OCI-LY7 (cell line): ENCODE results near the gene KRTAP25-1. TPM values are rescaled to one million over a fixed set of nuclear protein-coding genes. Genes with fewer than 3 reads are reported as not detected.

Source experiments
- BruUV-seq: library from RNA; stranded (reverse); fragments of 400-500 nt; replicated peaks from 2 replicates; lab custom pipeline; 2021; lab: Mats Ljungman, UMichigan
- CTCF ChIA-PET: fragments of 300-600 bp; sonication (Branson Sonifier 250); formaldehyde crosslinking; loops from one replicate; lab custom pipeline; 2022; ENCODE audit warnings: antibody characterized with exemption; ENCODE audit not compliant: unreplicated experiment; lab: Charles Lee
- POLR2A ChIA-PET: fragments of 300-600 bp; sonication (Branson Sonifier 250); formaldehyde crosslinking; loops from one replicate; lab custom pipeline; 2022; ENCODE audit warnings: antibody characterized with exemption; lab: Charles Lee
- DNase-seq: peaks from one replicate; pipeline ENCODE4 v3.0.0-alpha.2; 2015; ENCODE audit warnings: low spot score
- H2AFZ ChIP-seq: fragments of 200-600 bp; sonication (generic), shearing (Covaris generic); 2 replicates; pipeline ENCODE4 v1.6.1; 2014; ENCODE audit warnings: mild to moderate bottlenecking, antibody characterized with exemption, low read length, moderate library complexity
- H3K27ac ChIP-seq: fragments of 200-600 bp; sonication (generic); 2 replicates; pipeline ENCODE4 v1.5.1; 2014; ENCODE audit warnings: mixed run types, low read depth, mild to moderate bottlenecking, moderate library complexity, low read length, inconsistent platforms; ENCODE audit not compliant: poor library complexity, severe bottlenecking
- H3K36me3 ChIP-seq: fragments of 200-600 bp; sonication (generic); 2 replicates; pipeline ENCODE4 v1.6.1; 2014; ENCODE audit warnings: mild to moderate bottlenecking, antibody characterized with exemption, low read length, moderate library complexity, mixed read lengths; ENCODE audit not compliant: insufficient read depth
- H3K4me1 ChIP-seq: fragments of 200-600 bp; sonication (generic); 2 replicates; pipeline ENCODE4 v1.5.1; 2014; ENCODE audit warnings: mild to moderate bottlenecking, low read length; ENCODE audit not compliant: insufficient read depth, poor library complexity, severe bottlenecking
- H3K4me2 ChIP-seq: fragments of 200-600 bp; sonication (generic); 2 replicates; pipeline ENCODE4 v1.6.1; 2014; ENCODE audit warnings: mild to moderate bottlenecking, low read length
- H3K4me3 ChIP-seq: fragments of 200-600 bp; sonication (generic); 2 replicates; pipeline ENCODE4 v1.5.1; 2014; ENCODE audit warnings: mild to moderate bottlenecking, low read depth, low read length; ENCODE audit not compliant: poor library complexity, severe bottlenecking
- H3K79me2 ChIP-seq: fragments of 200-600 bp; sonication (generic); 2 replicates; pipeline ENCODE4 v1.6.1; 2016; ENCODE audit warnings: low read depth, mild to moderate bottlenecking, low read length, moderate library complexity, mixed read lengths; ENCODE audit not compliant: insufficient read depth
- H3K9me2 ChIP-seq: fragments of 200-600 bp; sonication (generic); 2 replicates; pipeline ENCODE4 v1.6.1; 2016; ENCODE audit warnings: mild to moderate bottlenecking, low read length, mixed read lengths; ENCODE audit not compliant: insufficient read depth
- H3K9me3 ChIP-seq: fragments of 200-600 bp; sonication (generic); 2 replicates; pipeline ENCODE4 v1.6.1; 2014; ENCODE audit warnings: mild to moderate bottlenecking, mixed run types, low read length, mixed read lengths
- H4K20me1 ChIP-seq: fragments of 200-600 bp; sonication (generic); 2 replicates; pipeline ENCODE4 v1.6.1; 2014; ENCODE audit warnings: mild to moderate bottlenecking, antibody characterized with exemption, low read length, moderate library complexity, mixed read lengths; ENCODE audit not compliant: insufficient read depth
- EZH2phosphoT487 ChIP-seq: fragments of 200-600 bp; sonication (generic); IDR thresholded peaks from 2 replicates; pipeline ENCODE4 v1.6.1; 2018; ENCODE audit warnings: low read depth, borderline replicate concordance, mild to moderate bottlenecking, mixed run types, antibody characterized with exemption, low read length, moderate library complexity, mixed read lengths
- intact Hi-C: fragments of 100-400 bp; cut with micrococcal nuclease; formaldehyde crosslinking; loops from one replicate; pipeline ENCODE4 v1.10.0; 2022; ENCODE audit not compliant: unreplicated experiment
- total RNA-seq, 2 experiments: library from RNA; depleted of rRNA in 1 of 2; stranded (reverse); fragments of >200 nt in 1 of 2; shearing (Covaris generic) in 1 of 2; gene quantifications; 2 replicates each; pipeline ENCODE4 v1.2.3, GENCODE V29; 2014 to 2022
- TF ChIP-seq, protein P1 (sequence below): fragments of 200-600 bp; sonication (generic); conservative IDR thresholded peaks from 2 replicates; pipeline ENCODE4 v1.5.1; 2014; ENCODE audit warnings: mild to moderate bottlenecking, antibody characterized with exemption, low read length, moderate library complexity, mixed read lengths

KRTAP25-1 gene
- total RNA-seq, 2 experiments from 2014 or later = not detected

DNA sequence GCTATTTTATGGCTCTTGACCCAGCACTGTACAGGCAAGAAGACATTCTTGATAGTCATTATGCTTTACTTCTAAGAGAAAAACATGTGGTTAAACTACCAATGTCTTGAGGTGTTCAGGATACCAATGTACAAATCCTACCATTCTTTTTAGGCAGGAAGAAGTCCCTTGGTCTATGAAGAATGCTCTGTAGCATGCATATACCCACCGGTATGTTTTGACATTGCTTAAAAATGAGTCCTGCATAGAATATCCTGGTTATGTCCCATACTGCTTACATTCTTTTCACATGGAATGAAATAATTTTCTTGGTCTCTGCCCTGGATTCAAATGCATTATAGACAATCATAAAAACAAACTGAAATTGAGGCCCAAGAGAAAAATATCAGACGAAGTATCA, 43.4 kb upstream of the KRTAP25-1 start:
- no TSS peak for BruUV-seq
- ChIA-PET POLR2A (no interaction called here), CTCF (no interaction called here)

DNA sequence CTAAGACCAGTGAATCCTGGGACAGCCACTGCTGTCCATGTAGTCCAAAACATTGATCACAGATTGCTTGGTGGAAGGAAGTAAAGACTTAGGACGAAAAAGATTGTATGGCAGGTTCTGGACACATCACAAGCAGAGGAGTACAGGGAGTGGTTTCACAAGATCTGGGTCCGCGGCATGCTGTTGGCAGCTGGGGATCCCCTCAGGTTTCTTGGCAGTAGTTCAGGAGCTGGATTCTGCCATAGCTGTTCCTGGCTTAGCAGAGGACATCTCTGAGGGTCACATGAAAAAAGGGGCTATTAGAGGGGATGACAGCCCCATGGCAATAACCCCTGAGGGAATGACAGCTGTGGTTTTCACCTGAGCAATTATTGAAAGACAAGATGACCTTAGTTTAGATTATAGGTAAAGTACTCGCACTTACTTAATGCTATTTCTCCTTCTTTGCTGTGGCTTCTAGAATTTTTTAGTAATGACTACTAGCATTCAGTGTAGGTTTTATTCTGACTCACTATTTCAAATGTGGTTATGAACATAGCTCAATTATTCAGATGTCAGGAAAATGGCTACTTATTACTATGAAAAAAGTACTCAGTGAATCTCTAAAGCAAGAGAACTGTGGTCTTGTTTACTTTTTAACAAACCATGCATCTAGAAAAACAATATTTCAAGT, 40.0 kb upstream of the KRTAP25-1 start:
- Histone ChIP-seq H3K4me2 (no peak overlapping the region), H3K79me2 (no peaks in the 10 kb centered on the region), H3K4me3 (no peak overlapping the region), H3K4me1 (no peaks in the 10 kb centered on the region), H3K36me3 (no peaks in the 10 kb centered on the region), H3K27ac (no peak overlapping the region), H4K20me1 (no peaks in the 10 kb centered on the region), H3K9me3 (no peaks in the 10 kb centered on the region), H2AFZ (no peak overlapping the region), H3K9me2 (no peaks in the 10 kb centered on the region)
- no TSS peak for BruUV-seq
- ChIA-PET CTCF (no interaction called here), POLR2A (interaction anchor here (0.5 to 1.2 kb wide), 4 partner anchors 11 to 119 kb away, joined by 3 to 4 read pairs (median 4); no protein-coding TSS in a partner anchor)
- TF ChIP-seq, protein P1, sequence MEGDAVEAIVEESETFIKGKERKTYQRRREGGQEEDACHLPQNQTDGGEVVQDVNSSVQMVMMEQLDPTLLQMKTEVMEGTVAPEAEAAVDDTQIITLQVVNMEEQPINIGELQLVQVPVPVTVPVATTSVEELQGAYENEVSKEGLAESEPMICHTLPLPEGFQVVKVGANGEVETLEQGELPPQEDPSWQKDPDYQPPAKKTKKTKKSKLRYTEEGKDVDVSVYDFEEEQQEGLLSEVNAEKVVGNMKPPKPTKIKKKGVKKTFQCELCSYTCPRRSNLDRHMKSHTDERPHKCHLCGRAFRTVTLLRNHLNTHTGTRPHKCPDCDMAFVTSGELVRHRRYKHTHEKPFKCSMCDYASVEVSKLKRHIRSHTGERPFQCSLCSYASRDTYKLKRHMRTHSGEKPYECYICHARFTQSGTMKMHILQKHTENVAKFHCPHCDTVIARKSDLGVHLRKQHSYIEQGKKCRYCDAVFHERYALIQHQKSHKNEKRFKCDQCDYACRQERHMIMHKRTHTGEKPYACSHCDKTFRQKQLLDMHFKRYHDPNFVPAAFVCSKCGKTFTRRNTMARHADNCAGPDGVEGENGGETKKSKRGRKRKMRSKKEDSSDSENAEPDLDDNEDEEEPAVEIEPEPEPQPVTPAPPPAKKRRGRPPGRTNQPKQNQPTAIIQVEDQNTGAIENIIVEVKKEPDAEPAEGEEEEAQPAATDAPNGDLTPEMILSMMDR = no peak
- no peak for TF ChIP-seq EZH2phosphoT487
- no peak for DNase-seq
- intact Hi-C loops = no loop called here

More for the DNA sequence above, 43.4 kb upstream of the KRTAP25-1 start:
- Histone ChIP-seq H3K9me3 (no peaks in the 10 kb centered on the region), H2AFZ (no peak overlapping the region), H3K36me3 (no peaks in the 10 kb centered on the region), H4K20me1 (no peaks in the 10 kb centered on the region), H3K79me2 (no peaks in the 10 kb centered on the region), H3K9me2 (no peaks in the 10 kb centered on the region), H3K4me2 (no peak overlapping the region), H3K27ac (no peak overlapping the region), H3K4me1 (no peaks in the 10 kb centered on the region), H3K4me3 (no peak overlapping the region)
- intact Hi-C loops = no loop called here
- no peak for DNase-seq
- TF ChIP-seq, protein P1 = no peak
- no peak for TF ChIP-seq EZH2phosphoT487

DNA sequence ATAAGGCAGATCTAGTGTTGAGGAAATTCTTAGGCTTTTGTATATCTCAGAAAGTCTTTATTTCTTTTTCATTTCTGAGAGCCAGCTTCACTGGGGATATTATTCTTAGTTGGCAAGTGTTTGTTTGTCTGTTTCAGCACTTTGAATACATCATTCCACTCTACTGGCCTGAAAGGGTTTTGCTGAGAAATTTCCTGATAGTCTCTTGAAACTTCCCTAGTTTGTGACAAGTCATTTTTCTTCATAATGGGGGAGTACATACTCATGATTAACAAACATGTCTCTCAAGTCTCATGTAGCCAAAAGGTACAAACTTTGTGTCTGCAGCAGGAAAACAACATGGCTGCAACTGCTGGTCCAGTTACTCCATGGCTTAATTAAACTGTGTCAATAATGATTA, 37.1 kb upstream of the KRTAP25-1 start:
- ChIA-PET POLR2A (interaction anchor here (0.7 kb wide), 1 partner anchor 185 kb away, joined by 3 read pairs; no protein-coding TSS in a partner anchor), CTCF (no interaction called here)
- Histone ChIP-seq H3K4me3 (no peak overlapping the region), H3K27ac (no peak overlapping the region), H3K9me2 (no peaks in the 10 kb centered on the region), H3K4me1 (no peaks in the 10 kb centered on the region), H3K79me2 (no peaks in the 10 kb centered on the region), H2AFZ (no peak overlapping the region), H4K20me1 (no peaks in the 10 kb centered on the region), H3K9me3 (no peaks in the 10 kb centered on the region), H3K4me2 (no peak overlapping the region), H3K36me3 (no peaks in the 10 kb centered on the region)
- DNase-seq = no peak
- no TSS peak for BruUV-seq
- TF ChIP-seq EZH2phosphoT487 = no peak
- TF ChIP-seq, protein P1 = no peak
- intact Hi-C loops = no loop called here
